WTC11 (cell line): Measurements from ENCODE around the gene SLC9A2. TPM values are rescaled to one million over a fixed set of nuclear protein-coding genes. Genes with fewer than 3 reads are reported as not detected.

Source experiments
- ATAC-seq: fragments of 200-7000 bp; cut with Tn5 transposase; 2 replicates; pipeline ENCODE4 v1.10.0; 2021; ENCODE audit warnings: mild to moderate bottlenecking, moderate library complexity
- CTCF ChIA-PET: fragments of 300-600 bp; sonication (Branson Sonifier 250); formaldehyde crosslinking; loops from one replicate; lab custom pipeline; 2021; ENCODE audit warnings: antibody characterized with exemption; lab: Charles Lee
- POLR2A ChIA-PET: fragments of 350-600 bp; sonication (Branson Sonifier 250); formaldehyde crosslinking; loops from one replicate; lab custom pipeline; 2021; ENCODE audit warnings: antibody characterized with exemption; lab: Charles Lee
- DNase-seq: peaks from one replicate; pipeline ENCODE4 v3.0.0; 2021; ENCODE audit warnings: low spot score
- H3K27ac Mint-ChIP-seq: 2 replicates; pipeline ENCODE4 v1.8.0; 2021; ENCODE audit warnings: mixed read lengths
- H3K27me3 Mint-ChIP-seq: 2 replicates; pipeline ENCODE4 v1.8.0; 2021; ENCODE audit warnings: low read depth, mild to moderate bottlenecking, moderate library complexity, mixed read lengths
- H3K36me3 Mint-ChIP-seq: 2 replicates; pipeline ENCODE4 v1.8.0; 2021; ENCODE audit warnings: mixed read lengths
- H3K4me1 Mint-ChIP-seq: 2 replicates; pipeline ENCODE4 v1.8.0; 2022; ENCODE audit warnings: mixed read lengths
- H3K4me3 Mint-ChIP-seq: 2 replicates; pipeline ENCODE4 v1.8.0; 2021; ENCODE audit warnings: mild to moderate bottlenecking, moderate library complexity, mixed read lengths
- H3K9me3 Mint-ChIP-seq: 2 replicates; pipeline ENCODE4 v1.8.0; 2021; ENCODE audit warnings: mixed read lengths
- ATF3 ChIP-seq: sonication (generic); formaldehyde crosslinking; conservative IDR thresholded peaks from 2 replicates; pipeline ENCODE4 v1.8.1; 2022; ENCODE audit warnings: mild to moderate bottlenecking, missing genetic modification reagents
- CREB1 ChIP-seq: sonication (generic); formaldehyde crosslinking; IDR thresholded peaks from 2 replicates; pipeline ENCODE4 v1.8.0; 2023; ENCODE audit warnings: mild to moderate bottlenecking, missing genetic modification reagents
- CREM ChIP-seq: sonication (generic); formaldehyde crosslinking; IDR thresholded peaks from 2 replicates; pipeline ENCODE4 v1.8.1; 2022; ENCODE audit warnings: mild to moderate bottlenecking, missing genetic modification reagents, moderate library complexity
- E2F5 ChIP-seq: sonication (generic); formaldehyde crosslinking; IDR thresholded peaks from 2 replicates; pipeline ENCODE4 v1.8.1; 2022; ENCODE audit warnings: mild to moderate bottlenecking, moderate library complexity, missing genetic modification reagents
- FOXK1 ChIP-seq: sonication (generic); formaldehyde crosslinking; IDR thresholded peaks from 2 replicates; pipeline ENCODE4 v1.8.0; 2022; ENCODE audit warnings: mild to moderate bottlenecking, moderate library complexity, missing genetic modification reagents
- FOXP4 ChIP-seq: sonication (generic); formaldehyde crosslinking; IDR thresholded peaks from 2 replicates; pipeline ENCODE4 v1.8.0; 2022; ENCODE audit warnings: mild to moderate bottlenecking, missing genetic modification reagents
- GRHL2 ChIP-seq: fragments of 250-450 bp; sonication (Bioruptor Pico); IDR thresholded peaks from 2 replicates; pipeline ENCODE4 v1.8.0; 2022; ENCODE audit warnings: mild to moderate bottlenecking, moderate library complexity; ENCODE audit not compliant: insufficient replicate concordance, severe bottlenecking
- GTF2I ChIP-seq: fragments of 250-450 bp; sonication (Bioruptor Pico); conservative IDR thresholded peaks from 2 replicates; pipeline ENCODE4 v1.4.0; 2021; ENCODE audit warnings: mild to moderate bottlenecking
- HMGA2 ChIP-seq: fragments of 250-450 bp; sonication (Bioruptor Pico); IDR thresholded peaks from 2 replicates; pipeline ENCODE4 v1.4.0; 2021; ENCODE audit warnings: mild to moderate bottlenecking, moderate library complexity
- OVOL2 ChIP-seq: fragments of 250-450 bp; sonication (Bioruptor Pico); IDR thresholded peaks from 2 replicates; pipeline ENCODE4 v1.9.0; 2021; ENCODE audit warnings: mild to moderate bottlenecking, borderline replicate concordance
- SP1 ChIP-seq: sonication (generic); formaldehyde crosslinking; conservative IDR thresholded peaks from 2 replicates; pipeline ENCODE4 v1.8.1; 2022; ENCODE audit warnings: missing genetic modification reagents
- STAT6 ChIP-seq: sonication (generic); formaldehyde crosslinking; conservative IDR thresholded peaks from 2 replicates; pipeline ENCODE4 v1.8.1; 2023; ENCODE audit warnings: mild to moderate bottlenecking, low read depth, missing genetic modification reagents, moderate library complexity
- TP53 ChIP-seq: sonication (generic); formaldehyde crosslinking; IDR thresholded peaks from 2 replicates; pipeline ENCODE4 v1.8.1; 2023; ENCODE audit warnings: mild to moderate bottlenecking, missing genetic modification reagents
- USF2 ChIP-seq: sonication (generic); formaldehyde crosslinking; IDR thresholded peaks from 2 replicates; pipeline ENCODE4 v1.8.1; 2023; ENCODE audit warnings: mild to moderate bottlenecking, missing genetic modification reagents, moderate library complexity
- ZNF416 ChIP-seq: fragments of 250-450 bp; sonication (Bioruptor Pico); IDR thresholded peaks from 2 replicates; pipeline ENCODE4 v1.9.0; 2021; ENCODE audit warnings: mild to moderate bottlenecking, inconsistent platforms
- ZNF425 ChIP-seq: fragments of 250-450 bp; sonication (Bioruptor Pico); conservative IDR thresholded peaks from 2 replicates; pipeline ENCODE4 v1.9.0; 2021; ENCODE audit warnings: mild to moderate bottlenecking
- ZNF512 ChIP-seq: sonication (generic); formaldehyde crosslinking; IDR thresholded peaks from 2 replicates; pipeline ENCODE4 v1.8.1; 2022; ENCODE audit warnings: missing genetic modification reagents, borderline replicate concordance
- ZNF532 ChIP-seq: fragments of 250-450 bp; sonication (Bioruptor Pico); IDR thresholded peaks from 2 replicates; pipeline ENCODE4 v1.9.0; 2021; ENCODE audit warnings: mild to moderate bottlenecking, borderline replicate concordance
- total RNA-seq: library from RNA; stranded (reverse); gene quantifications from 3 replicates; pipeline ENCODE4 v1.2.3, GENCODE V29; 2021

Gene SLC9A2
- total RNA-seq, 1 experiment from 2014 or later: 0.07 TPM

- no peak for TF ChIP-seq ZNF532 (CRISPR knock-in tag)
- TF ChIP-seq CREB1 (CRISPR knock-in tag): no peak
- no peak for TF ChIP-seq ZNF416 (CRISPR knock-in tag)
- TF ChIP-seq HMGA2 (CRISPR knock-in tag): no peak
- TF ChIP-seq, all 79 proteins: peak for 0
Observed at GRCh38 chr2:102669401-102669800, 50.0 kb downstream of the SLC9A2 start (continued).

- ATAC-seq (no peak), DNase-seq (no peak)
- ChIA-PET POLR2A (no interaction called here), CTCF (no interaction called here)
- Mint-ChIP-seq H3K36me3 (no peaks in the 10 kb centered on the region), H3K9me3 (0 out of 2 replicates have a peak, but pooled peaks cover 4% of the 10 kb centered on the region), H3K27ac (no peak overlapping the region), H3K4me3 (no peak overlapping the region), H3K4me1 (peaks cover under 1% of the 10 kb centered on the region; the same call in 1 of the 2 replicates), H3K27me3 (no peaks in the 10 kb centered on the region)
- no peak for TF ChIP-seq GTF2I (CRISPR knock-in tag)
- no peak for TF ChIP-seq OVOL2 (CRISPR knock-in tag)
- TF ChIP-seq CREM (CRISPR knock-in tag): no peak
- TF ChIP-seq STAT6 (CRISPR knock-in tag): no peak
- TF ChIP-seq ZNF416 (CRISPR knock-in tag): no peak
- no peak for TF ChIP-seq FOXK1 (CRISPR knock-in tag)
- TF ChIP-seq ZNF512: no peak
- no peak for TF ChIP-seq E2F5
- no peak for TF ChIP-seq ATF3
- TF ChIP-seq GRHL2 (CRISPR knock-in tag): no peak
- no peak for TF ChIP-seq SP1 (CRISPR knock-in tag)
- TF ChIP-seq ZNF425 (CRISPR knock-in tag): no peak
- no peak for TF ChIP-seq TP53 (CRISPR knock-in tag)
- no peak for TF ChIP-seq FOXP4 (CRISPR knock-in tag)
- no peak for TF ChIP-seq USF2
Observed at GRCh38 chr2:102672107-102672776, 52.9 kb downstream of the SLC9A2 start.
